AG09309 (cell line): ENCODE results near the gene SVEP1.

Experiments
- DNase-seq: peaks from one replicate; pipeline ENCODE4 v3.0.0-alpha.2; 2010; ENCODE audit warnings: low read depth
- H3K4me3 ChIP-seq: 2 replicates; pipeline ENCODE4 v1.5.1; 2011; ENCODE audit warnings: mild to moderate bottlenecking, low read depth, low read length, moderate library complexity; ENCODE audit not compliant: control insufficient read depth
- TF ChIP-seq, protein P1 (sequence below): IDR thresholded peaks from 2 replicates; pipeline ENCODE4 v1.5.1; 2011; ENCODE audit warnings: mild to moderate bottlenecking, low read depth, low read length, inconsistent platforms; ENCODE audit not compliant: insufficient read depth, control insufficient read depth; ENCODE audit errors: missing control alignments

Gene SVEP1

DNA sequence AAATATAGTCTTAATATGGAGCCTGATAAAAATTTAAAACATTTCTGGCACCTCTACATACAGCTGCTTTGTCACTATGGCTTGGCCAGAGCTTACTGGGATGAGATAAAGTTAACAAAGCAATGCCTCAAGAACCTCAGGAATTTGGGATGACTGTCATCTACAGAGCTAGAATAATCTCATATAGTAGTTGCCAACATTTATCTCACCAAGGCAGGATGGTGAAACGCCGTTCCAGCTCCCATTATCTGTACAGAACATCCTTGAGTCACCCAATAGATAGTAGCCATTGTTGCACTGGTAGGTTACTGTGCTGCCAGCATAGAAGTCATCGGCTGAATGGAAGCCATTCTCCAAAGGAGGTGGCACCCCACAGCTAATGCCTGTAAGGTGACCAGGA lies 147.3 kb downstream of the SVEP1 start:
- TF ChIP-seq, protein P1, sequence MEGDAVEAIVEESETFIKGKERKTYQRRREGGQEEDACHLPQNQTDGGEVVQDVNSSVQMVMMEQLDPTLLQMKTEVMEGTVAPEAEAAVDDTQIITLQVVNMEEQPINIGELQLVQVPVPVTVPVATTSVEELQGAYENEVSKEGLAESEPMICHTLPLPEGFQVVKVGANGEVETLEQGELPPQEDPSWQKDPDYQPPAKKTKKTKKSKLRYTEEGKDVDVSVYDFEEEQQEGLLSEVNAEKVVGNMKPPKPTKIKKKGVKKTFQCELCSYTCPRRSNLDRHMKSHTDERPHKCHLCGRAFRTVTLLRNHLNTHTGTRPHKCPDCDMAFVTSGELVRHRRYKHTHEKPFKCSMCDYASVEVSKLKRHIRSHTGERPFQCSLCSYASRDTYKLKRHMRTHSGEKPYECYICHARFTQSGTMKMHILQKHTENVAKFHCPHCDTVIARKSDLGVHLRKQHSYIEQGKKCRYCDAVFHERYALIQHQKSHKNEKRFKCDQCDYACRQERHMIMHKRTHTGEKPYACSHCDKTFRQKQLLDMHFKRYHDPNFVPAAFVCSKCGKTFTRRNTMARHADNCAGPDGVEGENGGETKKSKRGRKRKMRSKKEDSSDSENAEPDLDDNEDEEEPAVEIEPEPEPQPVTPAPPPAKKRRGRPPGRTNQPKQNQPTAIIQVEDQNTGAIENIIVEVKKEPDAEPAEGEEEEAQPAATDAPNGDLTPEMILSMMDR = no peak
- no peak overlapping the region for H3K4me3 ChIP-seq
- DNase-seq = peak; percentile 46

DNA sequence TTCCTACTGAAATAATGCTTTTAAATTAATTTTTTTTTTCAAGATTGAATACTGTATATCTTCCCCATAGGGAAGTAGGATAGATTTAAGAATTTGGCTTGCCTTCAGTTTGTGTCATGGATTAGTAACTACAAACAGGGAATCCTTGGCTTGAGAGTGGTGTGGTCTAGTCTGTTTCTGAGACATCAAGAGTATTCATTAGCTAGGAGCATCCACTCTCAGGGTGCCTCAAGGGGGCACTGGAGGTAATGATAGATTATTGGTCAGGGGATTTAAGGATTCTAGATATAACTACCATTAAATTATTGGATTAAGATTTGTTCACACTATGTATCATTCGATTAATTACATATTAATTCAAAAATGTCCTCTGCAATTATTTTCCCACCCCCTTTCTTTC lies 150.1 kb downstream of the SVEP1 start:
- no peak for DNase-seq
- TF ChIP-seq, protein P1 = peak; percentile 33

DNA sequence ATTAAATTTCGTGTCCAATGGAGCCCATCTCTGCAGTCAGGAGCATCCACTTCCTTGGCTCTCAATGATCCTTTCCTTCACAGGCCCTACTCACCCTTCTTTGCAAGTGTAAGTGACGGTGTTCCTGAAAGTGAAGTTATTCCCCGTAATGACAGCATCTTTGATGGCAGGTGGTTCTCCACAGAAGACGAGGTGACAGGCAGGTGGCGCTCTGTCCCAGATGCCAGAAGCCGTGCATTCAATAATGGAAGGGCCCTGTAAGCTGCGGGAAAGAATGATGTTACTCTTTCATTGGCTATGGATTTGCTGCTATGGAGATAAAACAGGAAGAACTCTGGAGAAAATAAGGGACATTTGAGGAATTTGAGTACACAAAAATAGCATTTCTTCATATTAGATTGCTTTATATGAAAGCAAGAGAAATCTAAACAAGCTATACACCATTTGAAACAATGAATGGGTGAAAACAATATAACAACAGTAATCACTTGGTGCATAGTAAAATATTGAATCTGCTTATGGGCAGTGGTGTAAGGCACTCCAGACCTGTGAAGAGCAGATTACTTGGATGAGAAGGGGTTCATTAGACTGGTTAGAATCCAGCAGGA lies 151.9 kb downstream of the SVEP1 start:
- no peak for DNase-seq
- TF ChIP-seq, protein P1 = peak; percentile 77
- no peak overlapping the region for H3K4me3 ChIP-seq

More for the DNA sequence above, 150.1 kb downstream of the SVEP1 start:
- no peak overlapping the region for H3K4me3 ChIP-seq

DNA sequence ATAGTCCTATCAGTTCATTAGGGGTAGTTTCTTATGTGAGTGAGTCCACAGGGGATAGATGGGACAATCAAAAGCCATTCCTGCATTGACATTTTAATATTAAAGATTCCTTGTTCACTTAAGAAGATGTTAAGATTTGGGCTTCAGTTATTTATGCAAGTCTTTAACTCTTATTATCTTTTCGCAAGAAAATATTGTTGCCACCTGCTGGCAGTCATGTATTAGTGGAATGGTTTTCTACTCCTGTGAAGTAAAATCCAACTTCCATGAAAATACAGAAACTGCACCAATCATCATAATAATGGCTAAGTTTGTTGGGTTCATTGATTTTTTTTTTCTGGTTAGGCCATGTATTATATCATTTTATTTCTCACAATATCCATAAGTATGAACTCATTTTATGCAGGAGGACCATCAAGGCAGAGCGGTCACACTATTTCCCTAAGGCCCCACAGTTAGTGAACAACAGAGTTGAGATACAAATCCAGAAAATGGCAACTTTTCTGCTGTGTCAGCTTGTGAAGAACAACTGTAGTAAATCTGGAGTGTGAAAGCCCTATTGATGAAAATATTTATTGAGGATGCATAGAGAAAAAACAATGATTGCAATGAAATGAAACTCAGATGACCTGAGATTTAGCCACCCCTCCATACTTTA lies 153.4 kb downstream of the SVEP1 start:
- H3K4me3 ChIP-seq = no peak overlapping the region
- TF ChIP-seq, protein P1 = peak; percentile 42
- no peak for DNase-seq

DNA sequence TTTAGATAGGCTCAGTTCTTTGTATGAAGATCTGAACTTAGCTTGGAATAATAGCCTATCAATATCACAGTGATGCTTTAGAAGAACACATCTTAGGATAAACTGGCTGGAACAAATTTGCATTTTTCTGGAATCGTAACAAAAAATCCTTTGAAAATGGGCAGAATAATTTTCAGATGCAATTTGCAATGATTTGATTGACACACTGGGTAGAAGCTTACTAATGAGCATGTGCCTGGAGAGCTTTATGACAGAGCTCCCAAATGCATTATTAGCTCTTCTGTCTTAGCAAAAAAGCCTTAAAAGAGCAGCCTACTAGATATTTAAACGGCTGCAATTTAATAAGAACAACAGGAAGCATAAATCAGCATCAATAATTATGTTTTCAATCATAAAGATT lies 165.1 kb downstream of the SVEP1 start:
- DNase-seq = no peak
- H3K4me3 ChIP-seq = no peak overlapping the region
- TF ChIP-seq, protein P1 = no peak

DNA sequence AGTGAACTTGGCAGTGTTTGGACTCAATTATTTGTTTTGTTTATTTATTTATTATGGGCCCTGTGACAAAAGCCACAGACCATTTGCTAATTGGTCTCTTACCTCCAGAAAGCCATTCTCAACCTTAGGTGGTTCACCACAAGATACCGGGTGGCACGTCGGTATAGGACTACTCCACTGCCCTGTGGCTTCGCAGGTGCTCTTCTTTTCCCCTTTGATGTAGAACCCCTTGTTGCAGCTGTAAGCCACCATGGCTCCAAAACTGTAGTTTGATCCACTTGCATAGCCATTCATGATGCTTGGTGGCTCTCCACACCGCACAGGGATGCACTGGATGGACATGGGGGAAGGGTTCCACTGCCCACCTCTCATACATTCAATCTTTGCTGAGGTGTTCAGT lies 168.6 kb downstream of the SVEP1 start:
- H3K4me3 ChIP-seq = no peak overlapping the region
- TF ChIP-seq, protein P1 = no peak
- no peak for DNase-seq
